ENCODE measurements around the gene POLR2I. TPM values are rescaled to one million over a fixed set of nuclear protein-coding genes. Genes with fewer than 3 reads are reported as not detected.

POLR2I gene
- total RNA-seq (64.5 and 130 TPM in 2 replicates), polyA plus RNA-seq (224 and 229 TPM in 2 replicates)

DNA sequence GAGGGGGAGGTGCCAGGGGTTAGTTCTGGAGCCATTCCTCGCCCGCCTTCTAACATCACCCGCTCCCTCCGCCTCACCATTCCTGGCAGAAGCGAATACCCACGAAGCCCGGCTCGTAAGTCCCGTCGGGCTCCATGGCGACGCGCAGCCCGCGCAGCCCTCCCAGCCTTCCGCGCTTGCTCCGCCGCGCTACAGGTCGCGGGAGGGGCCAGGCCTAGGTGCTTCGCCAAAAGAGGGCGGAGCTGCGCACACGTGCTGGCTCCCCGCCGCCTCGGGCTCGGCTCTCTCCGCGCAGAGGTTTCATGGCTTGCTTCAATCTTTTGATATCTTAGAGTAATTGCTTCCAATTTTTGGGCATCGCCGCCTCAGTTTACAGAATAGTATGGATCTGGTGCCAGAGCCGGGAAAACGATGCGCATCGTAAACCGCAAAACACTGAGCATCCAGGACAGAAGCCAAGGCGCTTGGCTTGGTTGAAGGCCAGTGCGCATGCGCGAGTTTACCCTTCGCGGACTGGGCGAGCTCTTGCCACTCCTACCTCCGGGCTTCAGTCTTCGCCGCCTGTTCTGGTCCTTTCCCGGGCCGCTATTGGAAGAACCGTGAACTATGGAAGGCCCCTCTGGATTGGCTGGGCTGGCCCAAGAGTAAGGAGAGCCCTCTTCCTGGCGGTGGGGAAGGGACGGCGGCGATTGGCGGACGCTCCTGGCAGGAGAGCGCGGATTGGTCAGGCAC, at the start of gene POLR2I:
Gene POLR2I, minus strand, starts transcription at position 155 of the 732 bp plus-strand sequence. Its CDS starts 19 bp downstream, at position 136.
- H3K36me3 ChIP-seq: peaks cover 8% of the 10 kb centered on the region
- H3K4me3 ChIP-seq: peak within 1 kb of the TSS; percentile 73
- H3K27ac ChIP-seq: peak within 1 kb of the TSS; percentile 71
- peak; percentile 100 for DNase-seq (ENCODE audit: low read depth in 1 of 2, low spot score in 1 of 2)
- H3K4me1 ChIP-seq (ENCODE audit: low read depth): no peaks in the 10 kb centered on the region
- TF ChIP-seq, protein P1, sequence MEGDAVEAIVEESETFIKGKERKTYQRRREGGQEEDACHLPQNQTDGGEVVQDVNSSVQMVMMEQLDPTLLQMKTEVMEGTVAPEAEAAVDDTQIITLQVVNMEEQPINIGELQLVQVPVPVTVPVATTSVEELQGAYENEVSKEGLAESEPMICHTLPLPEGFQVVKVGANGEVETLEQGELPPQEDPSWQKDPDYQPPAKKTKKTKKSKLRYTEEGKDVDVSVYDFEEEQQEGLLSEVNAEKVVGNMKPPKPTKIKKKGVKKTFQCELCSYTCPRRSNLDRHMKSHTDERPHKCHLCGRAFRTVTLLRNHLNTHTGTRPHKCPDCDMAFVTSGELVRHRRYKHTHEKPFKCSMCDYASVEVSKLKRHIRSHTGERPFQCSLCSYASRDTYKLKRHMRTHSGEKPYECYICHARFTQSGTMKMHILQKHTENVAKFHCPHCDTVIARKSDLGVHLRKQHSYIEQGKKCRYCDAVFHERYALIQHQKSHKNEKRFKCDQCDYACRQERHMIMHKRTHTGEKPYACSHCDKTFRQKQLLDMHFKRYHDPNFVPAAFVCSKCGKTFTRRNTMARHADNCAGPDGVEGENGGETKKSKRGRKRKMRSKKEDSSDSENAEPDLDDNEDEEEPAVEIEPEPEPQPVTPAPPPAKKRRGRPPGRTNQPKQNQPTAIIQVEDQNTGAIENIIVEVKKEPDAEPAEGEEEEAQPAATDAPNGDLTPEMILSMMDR (IDR thresholded peaks at IDR 0.05; ENCODE audit: low read depth, low read length): no peak
- no peaks in the 10 kb centered on the region for H3K9me3 ChIP-seq (ENCODE audit: low read depth)
- H3K27me3 ChIP-seq: no peaks in the 10 kb centered on the region

DNA sequence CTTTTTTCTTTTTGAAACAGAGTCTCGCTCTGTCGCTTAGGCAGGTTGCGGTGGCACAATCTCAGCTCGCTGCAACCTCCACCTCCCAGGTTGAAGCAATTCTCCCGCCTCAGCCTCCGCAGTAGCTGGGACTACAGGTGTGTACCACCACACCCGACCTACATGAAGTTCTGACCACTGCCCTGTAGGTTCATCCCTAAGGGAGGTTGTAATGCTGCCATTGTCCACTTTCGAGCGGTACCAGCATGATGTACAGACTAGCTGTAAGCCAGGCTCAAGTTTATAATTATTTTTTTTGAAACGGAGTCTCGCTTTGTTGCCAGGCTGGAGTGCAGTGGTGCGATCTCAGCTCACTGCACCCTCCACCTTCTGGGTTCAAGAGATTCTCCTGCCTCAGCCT, 49.1 kb upstream of the POLR2I start:
- TF ChIP-seq, protein P1 (IDR thresholded peaks at IDR 0.05; ENCODE audit: low read depth, low read length): no peak
- Histone ChIP-seq H3K27me3 (no peaks in the 10 kb centered on the region), H3K4me1 (ENCODE audit: low read depth) (no peaks in the 10 kb centered on the region), H3K36me3 (no peaks in the 10 kb centered on the region), H3K27ac (no peak overlapping the region), H3K4me3 (no peak overlapping the region), H3K9me3 (ENCODE audit: low read depth) (no peaks in the 10 kb centered on the region)
- no peak for DNase-seq (ENCODE audit: low read depth in 1 of 2, low spot score in 1 of 2)

DNA sequence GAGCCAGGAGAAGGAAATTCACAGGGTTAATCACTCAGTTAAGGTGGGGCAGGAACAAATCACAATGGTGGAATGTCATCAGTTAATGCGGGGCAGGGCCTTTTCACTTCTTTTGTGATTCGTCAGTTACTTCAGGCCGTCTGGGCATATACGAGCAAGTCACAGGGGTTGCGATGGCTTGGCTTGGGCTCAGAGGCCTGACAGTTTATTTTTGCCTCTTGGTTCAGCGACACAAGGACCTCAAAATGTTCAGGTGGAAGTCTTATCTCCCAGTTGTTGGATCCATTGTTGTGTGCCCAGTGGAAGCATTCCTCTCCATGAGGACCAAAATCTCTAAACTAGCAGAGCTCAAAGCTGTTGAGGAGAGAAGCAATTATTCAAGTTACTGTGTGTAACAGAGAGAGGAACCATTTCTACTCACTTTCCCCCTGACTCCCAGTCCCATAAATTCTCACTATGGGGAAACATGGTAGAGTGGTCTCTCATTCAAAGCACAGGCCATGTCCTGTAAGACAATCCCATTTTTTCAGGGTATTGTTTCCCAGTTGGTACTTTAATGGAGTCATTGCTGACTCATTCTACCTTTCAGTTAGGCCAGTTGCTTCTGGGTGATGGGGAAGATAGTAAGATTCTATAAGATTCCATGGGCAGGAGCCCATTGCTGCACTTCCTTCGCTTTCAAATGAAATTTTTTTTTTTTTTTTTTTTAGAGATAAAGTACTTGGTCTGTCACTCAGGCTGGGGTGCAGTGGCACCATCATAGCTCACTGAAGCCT, 46.3 kb upstream of the POLR2I start:
- no peak overlapping the region for H3K27ac ChIP-seq
- no peaks in the 10 kb centered on the region for H3K27me3 ChIP-seq
- TF ChIP-seq, protein P1 (IDR thresholded peaks at IDR 0.05; ENCODE audit: low read depth, low read length): no peak
- H3K9me3 ChIP-seq (ENCODE audit: low read depth): no peaks in the 10 kb centered on the region
- no peak for DNase-seq (ENCODE audit: low read depth in 1 of 2, low spot score in 1 of 2)
- H3K36me3 ChIP-seq: no peaks in the 10 kb centered on the region
- no peak overlapping the region for H3K4me3 ChIP-seq
- no peaks in the 10 kb centered on the region for H3K4me1 ChIP-seq (ENCODE audit: low read depth)

GRCh38 chr19:36153126-36153525, 38.5 kb upstream of the POLR2I start:
- no peak overlapping the region for H3K4me3 ChIP-seq
- no peaks in the 10 kb centered on the region for H3K4me1 ChIP-seq (ENCODE audit: low read depth)
- no peak for DNase-seq (ENCODE audit: low read depth in 1 of 2, low spot score in 1 of 2)
- no peak overlapping the region for H3K27ac ChIP-seq
- no peaks in the 10 kb centered on the region for H3K9me3 ChIP-seq (ENCODE audit: low read depth)
- TF ChIP-seq, protein P1 (IDR thresholded peaks at IDR 0.05; ENCODE audit: low read depth, low read length): no peak
- H3K36me3 ChIP-seq: peaks cover 10% of the 10 kb centered on the region
- H3K27me3 ChIP-seq: no peaks in the 10 kb centered on the region

DNA sequence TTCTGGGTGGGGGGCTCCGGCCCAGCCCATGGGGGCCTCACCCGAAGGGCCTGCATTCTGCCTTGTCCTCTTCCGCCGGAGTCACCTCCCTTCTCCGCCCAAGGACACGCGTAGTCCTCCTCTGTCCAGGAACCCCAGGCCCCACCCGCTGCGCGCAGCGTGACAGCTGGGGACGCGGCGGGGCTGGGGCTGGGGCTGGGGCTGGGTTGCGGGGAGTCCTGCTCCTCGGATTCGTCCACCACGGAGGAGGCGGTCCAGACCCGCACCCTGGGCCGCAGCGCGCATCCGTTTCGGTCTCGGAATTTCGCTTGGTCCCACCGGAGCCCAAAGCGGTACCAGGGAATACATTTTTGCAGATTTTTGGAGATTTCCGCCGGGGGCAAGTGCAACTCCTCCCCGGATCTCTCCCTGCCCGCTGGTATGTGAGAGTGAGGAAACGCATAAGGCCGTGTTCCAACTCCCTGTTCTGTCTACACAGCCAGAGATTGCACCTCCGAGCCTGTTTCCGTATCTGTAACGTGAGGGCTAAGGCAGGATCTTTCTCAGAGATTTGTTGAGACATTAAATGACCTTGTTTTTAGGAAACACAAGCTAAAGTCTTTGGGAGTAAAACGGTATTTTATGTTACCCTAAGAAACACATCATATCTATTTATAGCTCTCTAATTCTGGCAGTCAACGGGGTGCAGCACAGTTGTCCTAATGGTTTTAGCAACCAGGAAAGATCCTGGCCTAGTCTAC, 37.8 kb upstream of the POLR2I start, which contains the start of gene COX7A1:
Gene COX7A1, minus strand, starts transcription at position 96 of the 740 bp plus-strand sequence. Its CDS starts 40 bp downstream, at position 56.
- peaks cover 13% of the 10 kb centered on the region for H3K36me3 ChIP-seq
- no peak within 1 kb of the TSS for H3K4me3 ChIP-seq
- peak in 1 of 2 donors; percentile 74 for DNase-seq (ENCODE audit: low read depth in 1 of 2, low spot score in 1 of 2)
- H3K27me3 ChIP-seq: no peaks in the 10 kb centered on the region
- H3K4me1 ChIP-seq (ENCODE audit: low read depth): no peaks in the 10 kb centered on the region
- H3K27ac ChIP-seq: no peak within 1 kb of the TSS
- TF ChIP-seq, protein P1 (IDR thresholded peaks at IDR 0.05; ENCODE audit: low read depth, low read length): no peak
- H3K9me3 ChIP-seq (ENCODE audit: low read depth): no peaks in the 10 kb centered on the region

Data from cardiac muscle cell (in vitro differentiated cells and primary cell).